Suppressor macrophage treated with lipopolysaccharide for 1 hour (primary cell): ENCODE measurements around the gene NR2C1.
A peak's percentile ranks its signal among the peaks of the same experiment; 100 is the strongest.
"Not testable (repeated sequence)": the region's sequence is repeated elsewhere in the genome, so short reads cannot be mapped to it uniquely, and the experiment has no call there.

Source experiments
- DNase-seq, 3 donors: peaks; one replicate each; pipeline ENCODE4 v3.0.0-alpha.2; 2020 to 2022

Gene NR2C1

DNA sequence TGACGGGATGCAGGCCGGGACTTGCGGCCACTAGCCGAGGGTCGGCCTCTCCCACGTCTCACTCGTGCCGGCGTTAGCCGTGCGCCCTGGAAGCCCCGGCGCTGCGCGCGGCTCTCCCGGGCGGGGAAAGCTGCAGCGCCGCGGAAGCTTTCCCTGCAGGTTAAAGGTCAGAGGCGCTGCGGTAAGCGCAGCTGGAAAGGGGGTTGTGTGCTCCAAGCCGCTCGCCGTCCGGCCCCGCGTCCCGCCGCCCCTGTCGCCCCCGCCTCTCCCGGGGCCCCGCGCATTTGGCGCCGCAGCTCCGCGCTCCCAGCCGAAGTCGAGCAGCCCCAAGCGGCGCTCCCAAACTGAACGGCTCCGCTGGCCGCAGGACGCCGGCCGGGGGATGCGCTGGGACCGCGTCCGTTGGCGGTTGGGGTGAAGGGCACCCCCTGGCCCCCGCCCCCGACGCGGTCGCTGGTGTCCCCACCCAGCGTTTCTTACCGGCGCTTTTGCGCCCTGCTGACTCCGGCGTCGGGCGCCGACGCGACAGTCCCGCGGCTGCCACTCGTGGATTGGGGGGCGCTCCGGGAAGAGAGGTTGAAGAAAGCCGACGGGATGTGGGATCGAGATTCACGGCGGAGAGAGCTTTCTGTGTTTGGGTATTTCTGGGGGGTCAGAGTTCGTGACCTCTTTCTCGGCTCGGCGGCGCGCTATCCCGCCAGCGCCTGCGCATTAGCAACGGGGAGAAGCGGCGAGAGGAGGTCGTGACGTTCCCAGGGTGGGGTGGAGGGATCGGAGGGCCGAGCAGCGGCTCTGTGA is at the start of gene NR2C1:
Gene NR2C1, minus strand, starts transcription at position 719 of the 798 bp plus-strand sequence. CDS start 6,234 bp downstream, outside the sequence.
- peak; percentile 95 to 97 (median 96) for DNase-seq

DNA sequence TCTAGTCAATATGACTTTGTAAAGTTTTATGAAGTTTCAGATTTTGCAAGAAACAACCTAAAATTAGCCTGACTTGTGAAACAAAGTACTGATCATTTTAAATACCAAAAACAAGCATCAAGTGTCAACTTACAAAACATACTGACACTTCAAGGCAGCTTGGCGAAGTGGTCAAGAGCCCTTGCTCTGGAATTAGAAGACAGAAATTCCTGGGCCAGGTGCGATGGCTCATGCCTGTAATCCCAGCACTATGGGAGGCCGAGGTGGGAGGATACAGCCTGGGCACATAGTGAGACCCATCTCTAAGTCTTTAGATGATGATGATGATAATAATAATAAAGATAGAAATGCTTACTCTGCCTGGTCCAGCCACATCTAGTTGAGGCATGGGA is 45.4 kb upstream of the NR2C1 start:
- no peak for DNase-seq

DNA sequence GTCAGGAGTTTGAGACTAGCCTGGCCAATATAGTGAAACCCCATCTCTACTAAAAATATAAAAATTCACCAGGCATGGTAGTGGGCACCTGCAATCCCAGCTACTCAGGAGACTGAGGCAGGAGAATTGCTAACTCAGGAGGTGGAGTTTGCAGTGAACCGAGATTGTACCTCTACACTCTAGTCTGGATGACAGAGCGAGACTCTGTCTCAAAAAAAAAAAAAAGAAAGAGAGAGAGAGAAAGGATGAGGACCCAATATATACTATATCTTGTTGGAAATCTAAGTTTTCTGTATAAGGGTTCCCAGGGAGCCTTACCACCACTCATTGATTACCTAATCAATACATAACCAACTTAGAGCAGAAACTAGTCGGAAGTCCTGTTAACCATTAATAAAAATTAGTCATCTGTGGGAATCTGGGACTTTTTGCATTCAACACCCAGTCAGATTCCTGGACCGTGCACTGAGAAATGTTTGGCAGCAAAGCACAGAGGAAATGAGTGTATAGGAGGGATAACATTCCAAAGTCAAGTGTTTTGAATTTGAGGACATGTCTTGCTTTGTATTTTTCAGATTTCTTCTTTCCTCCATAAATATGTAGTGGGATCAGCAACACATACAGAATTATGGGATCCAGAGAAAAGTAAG is 44.8 kb upstream of the NR2C1 start:
- DNase-seq: no peak

DNA sequence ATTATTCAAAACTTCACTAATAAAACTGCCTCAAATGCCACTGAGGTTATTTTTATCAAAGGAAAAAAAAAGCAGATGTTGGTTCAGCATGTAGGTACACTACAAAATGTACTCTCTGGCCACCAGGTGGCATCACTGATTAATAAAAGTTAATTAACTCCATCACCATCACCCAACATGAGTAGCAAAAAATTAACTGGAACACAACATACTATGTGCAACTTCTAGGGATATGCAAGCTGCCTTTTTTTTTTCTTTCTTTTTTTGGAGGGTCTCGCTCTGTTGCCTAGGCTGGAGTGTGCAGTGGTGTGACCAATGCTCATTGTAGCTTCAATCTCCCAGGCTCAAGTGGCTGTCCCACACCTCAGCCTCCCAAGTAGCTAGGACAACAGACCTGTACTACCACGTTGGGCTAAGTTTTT is 43.8 kb upstream of the NR2C1 start:
- DNase-seq: peak; percentile 78 to 90 (median 89)

DNA sequence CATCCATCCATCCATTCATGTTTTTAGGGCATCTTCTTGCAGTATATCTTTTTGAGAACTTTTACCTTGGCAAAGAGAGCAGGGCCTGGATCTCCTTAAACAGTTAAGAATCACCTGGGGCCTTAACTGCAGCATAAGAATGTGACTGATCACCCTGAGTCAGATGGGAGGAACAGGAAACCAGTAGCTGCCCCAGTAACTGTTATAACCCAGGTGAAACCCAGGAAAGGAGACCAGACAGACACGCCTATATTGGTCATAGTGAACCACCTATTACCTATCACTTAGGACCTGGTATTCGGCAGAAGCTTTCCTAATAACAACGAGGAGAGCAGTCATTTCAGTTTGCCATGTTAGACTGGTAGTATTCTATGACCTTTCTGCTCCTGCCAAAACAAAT is 43.4 kb upstream of the NR2C1 start:
- DNase-seq: no peak

DNA sequence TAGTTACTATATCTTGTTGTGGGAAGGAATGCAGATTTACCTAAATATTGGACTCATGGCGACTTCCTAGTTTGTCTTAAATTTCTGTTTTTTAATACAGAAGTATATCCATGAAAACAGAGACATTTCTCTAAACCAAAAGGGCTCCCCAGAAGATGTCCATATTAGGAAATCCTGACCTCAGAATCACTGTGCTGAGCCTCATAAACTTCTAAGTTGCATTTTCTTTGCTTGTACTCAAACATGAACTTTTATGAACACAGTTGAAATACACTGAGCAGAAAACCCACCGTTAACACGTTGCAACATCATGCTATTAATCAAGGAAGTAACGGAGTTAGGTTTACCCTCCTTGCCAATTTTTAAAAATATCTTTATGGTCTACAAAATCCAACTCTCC is 42.9 kb upstream of the NR2C1 start:
- DNase-seq: no peak

DNA sequence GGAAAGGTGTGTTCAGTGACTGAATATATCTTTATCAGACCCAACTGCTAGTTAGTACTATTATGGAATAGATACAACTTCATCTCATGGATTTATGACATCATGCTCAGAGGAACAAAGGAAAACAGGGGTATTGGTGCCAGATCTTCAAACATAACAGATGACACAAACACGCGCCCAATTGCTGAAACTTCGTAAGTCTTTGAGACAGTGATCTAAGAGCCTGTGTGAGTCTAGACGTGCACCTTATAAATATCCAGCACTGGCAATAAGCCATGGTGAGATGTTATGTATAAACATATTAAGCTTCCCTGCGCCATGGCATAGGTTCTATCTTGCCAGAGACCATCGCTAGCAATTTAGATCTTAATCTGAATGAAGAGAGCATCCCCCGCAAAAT is 42.2 kb upstream of the NR2C1 start:
- DNase-seq: no peak

DNA sequence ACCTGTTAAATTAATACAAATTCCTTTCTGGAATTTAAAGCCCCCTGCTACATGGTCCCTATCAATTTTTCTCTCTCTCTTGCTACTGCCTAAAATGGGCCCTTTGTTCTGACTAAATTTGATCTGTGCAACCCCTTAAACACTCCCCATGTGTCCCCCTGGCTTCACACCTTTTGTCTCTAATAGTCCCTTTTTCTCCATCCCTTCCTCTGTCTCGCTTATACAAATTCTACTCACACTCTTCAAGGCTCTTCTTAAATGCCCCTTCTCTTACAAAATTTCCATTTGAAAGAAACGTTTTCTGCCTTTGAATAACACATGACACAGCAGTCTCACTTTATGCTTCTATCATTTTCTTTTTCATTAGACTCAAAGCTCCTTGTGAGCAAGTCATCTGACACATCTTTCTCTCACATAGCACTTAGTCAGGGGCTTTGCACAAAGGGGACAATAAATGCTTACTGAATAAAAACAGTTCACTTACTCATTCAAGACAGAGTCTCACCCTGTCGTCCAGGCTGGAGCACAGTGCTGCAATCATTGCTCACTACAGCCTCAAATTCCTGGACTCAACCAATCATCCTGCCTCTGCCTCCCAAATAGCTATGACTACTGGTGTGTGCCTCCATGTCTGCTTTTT is 41.5 kb upstream of the NR2C1 start:
- DNase-seq: peak in 1 of 3 donors; percentile 21

DNA sequence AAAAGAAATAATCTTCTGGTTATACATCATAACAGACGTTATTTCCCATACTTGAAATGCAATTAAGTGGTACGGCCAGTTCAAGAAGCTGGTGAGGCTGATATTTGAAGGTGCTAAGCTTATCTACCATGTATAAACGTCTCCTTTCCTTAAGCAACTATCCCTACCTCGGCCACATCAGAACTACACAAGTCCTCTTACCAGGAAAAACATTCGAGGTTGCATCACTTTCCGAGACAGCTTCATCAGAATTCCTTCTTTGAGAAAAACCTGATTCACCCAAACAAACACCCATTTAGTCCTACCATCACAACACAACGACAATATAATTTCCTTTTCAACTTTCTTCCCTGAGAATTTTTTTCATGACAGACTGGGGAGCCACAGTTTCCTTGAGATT is 33.9 kb upstream of the NR2C1 start:
- no peak for DNase-seq

DNA sequence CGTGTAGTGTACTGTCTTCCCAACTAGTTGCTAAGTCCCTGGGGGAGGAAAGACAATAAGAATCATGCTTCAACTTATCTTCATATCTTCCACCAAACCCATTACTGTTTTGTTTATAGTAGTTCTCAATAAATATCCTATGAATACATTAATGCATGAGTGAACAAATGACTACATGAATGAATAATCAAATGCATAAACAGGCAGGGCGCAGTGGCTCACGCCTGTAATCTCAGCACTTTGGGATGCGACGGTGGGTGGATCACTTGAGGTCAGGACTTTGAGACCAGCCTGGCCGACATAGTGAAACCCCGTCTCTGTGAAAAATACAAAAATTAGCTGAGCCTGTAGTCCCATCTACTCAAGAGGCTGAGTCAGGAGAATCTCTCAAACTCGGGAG is 32.1 kb upstream of the NR2C1 start:
- no peak for DNase-seq

DNA sequence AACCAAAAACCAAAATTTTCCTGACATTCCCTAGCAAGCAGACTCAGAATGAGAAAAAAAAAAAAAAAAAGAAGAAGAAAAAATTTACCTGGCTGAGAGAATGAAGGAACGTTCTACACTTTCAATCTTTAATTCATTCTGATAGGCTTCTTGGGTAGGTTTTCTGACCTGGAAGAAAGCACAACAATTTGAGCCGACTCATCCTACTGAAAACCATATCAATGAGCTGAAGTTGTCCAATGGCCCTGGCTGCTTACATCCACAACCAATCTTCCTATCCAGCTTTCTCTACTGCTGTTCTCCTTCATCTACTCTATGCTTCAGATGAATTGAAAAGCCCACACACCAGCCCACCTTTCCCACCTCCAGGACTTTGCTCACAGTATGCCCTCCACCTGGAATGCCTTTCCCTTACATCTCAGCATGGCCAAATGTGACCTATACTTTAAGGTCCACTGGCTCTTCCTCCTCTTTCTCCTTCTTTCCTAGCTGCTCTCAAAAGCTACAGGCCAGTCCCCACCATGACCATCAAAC is 31.6 kb upstream of the NR2C1 start:
- no peak for DNase-seq

DNA sequence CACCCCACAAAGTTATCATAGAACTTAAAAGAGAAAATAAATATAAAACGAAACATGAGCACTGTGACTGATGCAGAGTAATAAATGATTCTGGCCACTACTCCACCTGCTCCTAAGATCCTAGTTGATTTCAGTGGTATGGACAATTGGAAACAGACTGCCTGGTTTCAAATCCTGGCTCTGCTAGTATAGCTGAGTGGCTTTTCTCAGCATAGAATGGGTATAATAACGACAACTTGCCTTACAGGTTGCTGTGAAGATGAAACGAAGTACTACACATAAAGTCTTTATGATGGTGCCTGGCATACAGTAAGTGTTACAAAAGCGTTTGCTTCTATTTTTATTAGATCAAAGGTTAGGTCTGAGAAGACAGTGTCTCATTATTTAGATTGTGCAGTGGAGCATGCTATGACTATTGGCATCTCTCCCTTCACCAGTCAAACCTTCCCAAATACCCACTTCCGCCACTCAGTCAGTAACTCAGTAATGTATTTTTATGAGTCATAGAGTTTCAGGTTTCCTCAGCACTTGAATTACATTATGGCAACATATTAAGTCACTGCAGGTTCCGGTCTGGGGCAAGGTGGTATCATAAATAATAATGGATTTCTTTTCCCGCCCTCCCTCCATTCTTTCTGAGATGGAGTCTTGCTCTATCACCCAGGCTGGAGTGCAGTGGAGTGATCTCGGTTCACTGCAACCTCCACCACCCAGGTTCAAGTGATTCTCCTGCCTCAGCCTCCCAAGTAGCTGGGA is 29.7 kb upstream of the NR2C1 start:
- peak; percentile 35 to 64 (median 58) for DNase-seq

DNA sequence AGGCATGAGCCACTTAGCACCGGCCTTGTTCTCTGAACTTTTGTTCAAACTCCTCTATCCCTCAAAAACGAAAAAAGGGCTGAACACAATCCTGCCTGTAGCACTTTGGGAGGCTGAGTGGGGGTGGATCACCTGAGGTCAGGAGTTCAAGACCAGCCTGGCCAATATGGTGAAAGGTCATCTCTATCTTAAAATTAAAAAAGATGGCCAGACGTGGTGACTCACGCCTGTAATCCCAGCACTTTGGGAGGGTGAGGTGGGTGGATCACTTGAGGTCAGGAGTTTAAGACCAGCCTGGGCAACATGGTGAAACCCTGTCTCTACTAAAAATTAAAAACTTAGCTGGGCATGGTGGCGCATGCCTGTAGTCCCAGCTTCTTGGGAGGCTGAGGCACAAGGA is 28.5 kb upstream of the NR2C1 start:
- not testable (repeated sequence) for DNase-seq

DNA sequence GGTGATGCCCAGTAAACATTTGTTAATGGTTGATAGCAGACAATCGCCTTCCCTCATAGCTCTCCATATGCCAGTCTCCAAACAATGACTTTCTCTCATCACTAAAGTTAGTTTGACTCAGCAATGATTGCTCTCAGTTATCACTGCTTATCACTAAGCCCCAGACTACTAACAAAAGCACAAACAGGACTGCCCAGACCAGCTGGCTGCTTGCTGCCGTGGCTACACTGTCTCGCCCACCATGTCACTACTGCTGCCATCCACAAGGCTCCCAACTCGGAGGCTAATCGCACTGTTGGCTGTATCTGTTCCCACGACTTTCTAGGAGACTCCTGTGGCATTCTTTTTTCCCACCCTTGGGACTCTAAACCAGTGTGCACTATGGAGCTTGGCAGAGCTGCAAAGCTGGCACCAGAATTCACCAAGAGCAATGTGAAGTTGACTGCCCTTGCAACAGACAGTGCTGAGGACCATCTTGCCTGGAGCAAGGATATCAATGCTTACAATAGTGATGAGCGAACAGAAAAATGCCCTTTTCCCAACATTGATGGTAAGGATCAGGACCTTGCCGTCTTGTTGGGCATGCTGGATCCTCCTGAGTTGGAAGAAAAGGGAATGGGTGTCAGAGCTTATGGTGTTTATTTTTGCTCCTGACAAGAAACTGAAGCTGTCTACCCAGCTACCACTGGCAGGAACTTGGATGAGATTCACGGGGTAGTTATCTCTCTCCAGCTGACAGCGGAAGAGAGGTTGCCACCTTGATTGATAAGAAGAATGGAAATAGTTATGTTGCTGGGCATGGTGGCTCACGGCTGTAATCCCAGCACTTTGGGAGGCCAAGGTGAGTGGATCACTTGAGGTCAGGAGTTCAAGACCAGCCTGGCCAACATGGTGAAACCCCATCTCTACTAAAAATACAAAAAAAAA is 27.1 kb upstream of the NR2C1 start:
- DNase-seq: no peak

DNA sequence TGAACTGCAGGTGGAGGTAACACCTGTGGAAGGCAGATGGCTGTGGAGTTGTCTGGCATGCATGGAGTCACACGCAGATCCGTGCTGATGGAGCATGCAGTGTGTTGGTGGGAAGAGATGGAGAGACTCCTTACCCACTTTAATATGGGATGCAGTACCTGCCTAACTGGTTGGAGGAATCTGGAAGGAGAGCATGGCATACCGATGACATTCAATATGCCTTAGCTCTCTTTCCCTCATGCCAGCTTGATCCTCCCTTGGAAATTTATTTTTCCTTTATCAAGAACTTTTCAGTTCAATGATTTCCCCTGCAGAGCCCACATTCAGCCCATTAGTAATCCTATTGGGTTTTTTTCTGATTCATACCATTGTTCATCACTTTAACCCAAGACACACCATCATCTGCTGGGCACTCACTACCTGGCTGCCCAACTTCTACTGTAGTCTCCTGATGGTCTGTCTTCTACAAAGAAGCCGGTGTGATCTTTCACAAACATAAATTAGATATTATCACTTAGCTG is 25.9 kb upstream of the NR2C1 start:
- no peak for DNase-seq

DNA sequence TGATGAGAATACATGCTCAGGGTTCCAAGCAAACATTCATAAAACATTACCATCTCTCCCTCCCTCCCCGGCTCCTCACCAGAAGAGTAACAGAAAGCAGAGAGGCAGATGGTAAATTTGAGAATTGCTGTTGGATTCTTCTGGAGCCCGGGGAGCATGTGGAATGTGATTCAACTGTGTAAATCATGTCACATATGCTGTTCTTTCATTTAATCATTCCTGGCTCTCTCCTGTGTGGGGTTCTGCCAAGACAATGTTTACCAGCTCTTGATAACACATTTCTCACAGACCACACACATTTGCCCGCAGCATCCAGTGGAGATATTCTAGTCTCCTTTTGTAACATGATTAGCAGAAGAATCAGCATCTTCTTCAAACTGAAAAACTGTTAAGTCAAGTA is 23.4 kb upstream of the NR2C1 start:
- DNase-seq: no peak

DNA sequence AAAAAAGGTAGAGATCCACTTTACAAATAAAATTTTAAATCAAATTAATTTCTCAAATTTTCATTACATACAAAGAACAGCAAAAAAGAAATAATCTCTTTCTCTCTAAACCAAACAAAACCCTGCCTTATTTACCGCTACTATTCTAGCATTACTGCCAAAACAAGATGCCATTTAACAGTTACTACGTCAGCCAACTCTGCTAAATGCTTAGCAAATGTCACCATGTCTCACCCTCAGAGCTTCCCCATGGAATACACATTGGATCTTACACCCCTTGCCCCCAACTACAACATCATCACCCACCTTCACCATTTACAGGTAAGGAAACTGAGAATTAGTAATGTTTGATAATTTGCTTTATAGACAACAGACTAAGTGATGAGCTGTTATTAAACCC is 23.0 kb upstream of the NR2C1 start:
- DNase-seq: no peak

DNA sequence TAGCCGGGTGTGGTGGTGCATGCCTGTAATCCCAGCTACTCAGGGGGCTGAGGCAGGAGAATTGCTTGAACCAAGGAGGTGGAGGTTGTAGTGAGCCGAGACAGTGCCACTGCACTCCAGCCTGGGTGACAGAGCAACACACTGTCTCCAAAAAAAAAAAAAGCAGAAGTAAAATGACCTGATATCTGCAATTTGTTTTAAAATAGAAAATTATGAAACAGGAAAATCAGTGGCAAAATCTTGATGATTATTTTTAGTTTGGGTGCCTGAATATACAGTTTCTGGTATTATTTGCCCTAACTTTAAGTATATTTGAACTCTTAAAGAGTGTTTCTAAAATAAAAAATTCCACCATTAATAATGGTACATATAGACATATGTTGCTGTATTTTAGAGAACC is 22.4 kb upstream of the NR2C1 start:
- DNase-seq: peak in 2 of 3 donors; percentile 40 to 49

DNA sequence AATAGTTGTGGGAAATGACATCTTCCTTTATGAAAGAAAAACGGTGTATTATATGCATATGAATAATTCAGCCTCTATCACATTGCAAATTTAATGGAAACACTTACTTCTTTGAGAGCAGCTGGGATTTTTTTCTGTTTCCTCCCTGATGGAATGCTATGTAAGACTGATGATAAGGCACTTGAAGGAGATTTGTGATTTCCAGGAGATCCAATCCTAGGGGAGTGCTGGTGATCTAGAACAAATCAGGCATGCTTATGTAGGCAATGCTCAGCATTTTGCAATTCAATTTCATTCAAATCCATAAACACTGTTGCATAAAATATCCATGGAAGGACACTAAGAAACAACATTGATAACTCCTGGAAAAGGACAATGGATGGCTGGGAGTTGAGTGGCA is 16.0 kb upstream of the NR2C1 start:
- DNase-seq: no peak

DNA sequence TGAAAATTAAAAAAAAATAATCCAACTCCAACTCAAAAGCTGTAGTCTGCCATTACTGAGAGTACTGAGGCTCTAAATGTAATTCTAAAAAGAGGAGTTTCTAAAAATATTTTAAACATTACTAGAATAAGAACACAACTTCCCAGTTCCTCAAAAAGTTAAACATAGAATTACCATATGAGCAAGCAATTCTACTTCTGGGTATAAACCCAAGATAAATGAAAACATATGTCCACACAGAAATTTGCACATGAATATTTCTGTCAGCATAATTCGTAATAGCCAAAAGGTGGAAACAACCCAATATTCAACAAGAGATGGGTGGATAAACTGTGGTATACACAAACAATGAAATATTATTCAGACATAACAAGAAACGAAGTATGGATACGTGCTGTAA is 15.0 kb upstream of the NR2C1 start:
- peak in 1 of 3 donors; percentile 16 for DNase-seq

DNA sequence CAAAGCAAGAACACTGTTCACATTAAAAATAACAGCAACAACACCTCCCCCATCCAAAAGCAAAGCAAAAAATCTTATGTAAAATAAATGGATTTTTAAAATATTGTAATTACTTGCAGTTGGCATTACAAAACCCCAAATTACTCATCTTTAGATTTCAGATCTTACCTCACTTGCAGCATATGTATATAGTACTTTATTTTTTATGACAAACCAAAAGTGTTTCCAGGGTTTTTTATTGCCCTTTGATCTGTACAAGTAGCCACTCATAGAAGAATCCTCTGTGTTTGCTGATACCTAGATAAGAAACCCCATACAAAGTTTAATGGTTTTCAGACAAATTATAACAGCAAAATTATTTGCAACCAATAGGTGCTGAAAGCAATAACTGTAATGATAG is 12.2 kb upstream of the NR2C1 start:
- no peak for DNase-seq

DNA sequence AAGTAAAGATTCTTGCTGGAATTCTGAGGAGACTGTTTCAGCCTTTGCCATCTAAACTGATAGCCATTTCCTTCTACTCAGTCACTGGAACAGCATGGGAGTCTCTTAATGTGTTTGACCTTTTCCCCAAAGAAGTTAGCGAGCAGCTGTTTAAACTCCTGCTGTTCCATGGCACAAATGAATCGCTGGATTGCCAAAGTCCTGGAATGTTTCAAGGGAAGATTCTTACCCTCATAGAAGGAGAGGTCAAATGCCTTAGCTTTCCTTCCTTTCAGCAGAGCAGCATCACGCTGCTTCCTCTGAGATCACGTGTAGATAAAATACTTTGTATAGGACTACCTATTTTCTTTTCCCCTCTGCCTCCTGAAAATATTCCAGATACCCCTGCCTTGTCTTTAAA is 10.5 kb upstream of the NR2C1 start:
- DNase-seq: no peak
